Chondrocyte (in vitro differentiated cells): Measurements from ENCODE around the gene USH2A. TPM values are rescaled to one million over a fixed set of nuclear protein-coding genes. Genes with fewer than 3 reads are reported as not detected.

ENCODE experiments used
- DNase-seq: peaks from one replicate; pipeline ENCODE4 v3.0.0; 2021; ENCODE audit warnings: mixed read lengths, low spot score
- H3K27ac Mint-ChIP-seq: one replicate; pipeline ENCODE4 v1.8.0; 2021; ENCODE audit warnings: mild to moderate bottlenecking, moderate library complexity, mixed read lengths; ENCODE audit not compliant: unreplicated experiment
- H3K27me3 Mint-ChIP-seq: 2 replicates; pipeline ENCODE4 v1.8.0; 2021; ENCODE audit warnings: low read depth, mixed read lengths
- H3K36me3 Mint-ChIP-seq: 2 replicates; pipeline ENCODE4 v1.8.0; 2021; ENCODE audit warnings: low read depth, mixed read lengths
- H3K4me1 Mint-ChIP-seq: 2 replicates; pipeline ENCODE4 v1.8.0; 2021; ENCODE audit warnings: low read depth, mild to moderate bottlenecking, mixed read lengths
- H3K4me3 Mint-ChIP-seq: one replicate; pipeline ENCODE4 v1.8.0; 2021; ENCODE audit warnings: mild to moderate bottlenecking, moderate library complexity, mixed read lengths; ENCODE audit not compliant: unreplicated experiment
- H3K9me3 Mint-ChIP-seq: 2 replicates; pipeline ENCODE4 v1.8.0; 2021; ENCODE audit warnings: low read depth, mixed read lengths
- CTCF ChIP-seq: fragments of 200-600 bp; sonication (generic); IDR thresholded peaks from 2 replicates; pipeline ENCODE4 v1.5.0; 2021; ENCODE audit warnings: antibody characterized with exemption, mild to moderate bottlenecking, moderate library complexity
- total RNA-seq: library from RNA; stranded (reverse); gene quantifications from 3 replicates; pipeline ENCODE4 v1.2.1, GENCODE V29; 2021

USH2A gene
- total RNA-seq, 1 donor from 2014 or later, result not detected

GRCh38 chr1:216186141-216186540 is 237.1 kb downstream of the USH2A start:
- Mint-ChIP-seq H3K4me1 (peaks cover 13% of the 10 kb centered on the region), H3K36me3 (no peaks in the 10 kb centered on the region), H3K4me3 (no peak overlapping the region), H3K27ac (no peak overlapping the region), H3K9me3 (no peaks in the 10 kb centered on the region), H3K27me3 (peaks cover 5% of the 10 kb centered on the region)
- TF ChIP-seq CTCF, result no peak
- no peak for DNase-seq

DNA sequence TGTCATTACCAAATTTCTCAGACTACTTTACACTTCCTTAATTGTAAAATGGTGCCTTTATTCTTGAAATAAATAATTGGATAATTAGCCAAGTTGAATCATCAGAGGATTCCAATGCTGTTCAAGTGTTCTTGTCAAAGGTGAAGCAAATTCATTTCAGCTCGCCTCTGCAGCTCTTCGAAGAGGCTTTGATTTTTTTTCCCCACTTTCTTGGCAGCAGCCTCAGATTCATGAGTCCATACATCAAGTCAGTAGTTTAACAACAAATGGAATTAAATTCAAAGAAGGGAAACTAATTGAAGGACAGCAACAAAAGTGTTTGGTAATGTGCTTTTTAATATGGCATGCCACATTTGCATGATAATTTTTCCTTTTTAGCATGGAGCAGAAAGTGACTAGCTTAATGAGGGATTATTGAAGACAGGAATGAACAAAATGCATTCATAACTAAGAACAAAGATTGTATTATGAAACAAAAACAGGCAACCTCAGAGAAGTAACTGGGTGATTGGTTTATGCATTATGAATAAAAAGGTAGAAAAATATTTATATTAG is 239.0 kb downstream of the USH2A start:
- peaks cover 5% of the 10 kb centered on the region for H3K27me3 Mint-ChIP-seq
- TF ChIP-seq CTCF, result no peak

DNA sequence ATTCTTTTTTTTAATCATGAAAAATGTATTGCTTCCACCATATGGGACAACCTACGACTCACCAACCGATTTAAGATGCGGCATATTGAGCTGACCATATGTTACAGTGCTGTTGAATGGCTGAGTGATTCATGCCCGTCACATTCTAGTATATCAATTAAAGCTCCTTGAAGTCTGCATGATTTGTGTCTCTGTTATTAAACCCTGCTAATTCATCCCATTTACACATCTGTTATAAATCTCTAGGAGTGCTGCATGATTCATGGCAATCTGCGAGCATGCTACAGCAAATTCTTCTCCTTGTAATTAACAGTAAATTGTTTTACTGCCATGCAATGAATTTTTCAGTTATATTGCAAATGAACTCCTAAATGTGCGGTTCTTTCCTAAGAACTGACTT is 239.8 kb downstream of the USH2A start:
- no peak overlapping the region for H3K27ac Mint-ChIP-seq
- no peak for TF ChIP-seq CTCF
- H3K36me3 Mint-ChIP-seq, result no peaks in the 10 kb centered on the region
- no peak for DNase-seq
- no peaks in the 10 kb centered on the region for H3K9me3 Mint-ChIP-seq
- no peak overlapping the region for H3K4me3 Mint-ChIP-seq
- H3K4me1 Mint-ChIP-seq, result peaks cover 13% of the 10 kb centered on the region
- peaks cover 5% of the 10 kb centered on the region for H3K27me3 Mint-ChIP-seq

More for the DNA sequence above, 239.0 kb downstream of the USH2A start:
- Mint-ChIP-seq H3K27ac (no peak overlapping the region), H3K36me3 (no peaks in the 10 kb centered on the region), H3K4me1 (peaks cover 13% of the 10 kb centered on the region), H3K4me3 (no peak overlapping the region), H3K9me3 (no peaks in the 10 kb centered on the region)
- no peak for DNase-seq

GRCh38 chr1:216183007-216183406 is 240.2 kb downstream of the USH2A start:
- no peak for DNase-seq
- Mint-ChIP-seq H3K9me3 (no peaks in the 10 kb centered on the region), H3K4me1 (peaks cover 17% of the 10 kb centered on the region), H3K27ac (no peak overlapping the region), H3K36me3 (no peaks in the 10 kb centered on the region), H3K4me3 (no peak overlapping the region), H3K27me3 (peaks cover 5% of the 10 kb centered on the region)
- no peak for TF ChIP-seq CTCF

DNA sequence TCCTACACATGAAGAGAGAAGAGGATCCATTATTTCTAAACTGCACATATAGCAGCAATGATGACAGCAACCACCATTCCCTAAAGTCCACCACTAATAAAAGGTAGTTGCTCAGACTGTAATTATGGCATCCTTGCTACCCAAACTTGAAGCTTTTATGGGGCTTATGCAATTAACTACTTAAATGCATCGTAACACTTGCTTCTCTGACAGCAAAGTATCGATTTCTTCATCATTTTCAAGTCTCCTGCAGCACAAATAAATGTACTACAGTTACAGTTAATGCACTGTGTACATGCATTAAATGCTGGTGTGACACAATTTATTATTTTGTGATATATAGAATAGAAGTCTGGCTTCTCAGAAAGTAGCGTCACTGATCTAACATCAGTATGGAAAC is 241.7 kb downstream of the USH2A start:
- DNase-seq, result no peak
- Mint-ChIP-seq H3K36me3 (no peaks in the 10 kb centered on the region), H3K27me3 (peaks cover 4% of the 10 kb centered on the region), H3K4me3 (no peak overlapping the region), H3K4me1 (peaks cover 15% of the 10 kb centered on the region), H3K9me3 (no peaks in the 10 kb centered on the region), H3K27ac (no peak overlapping the region)
- no peak for TF ChIP-seq CTCF
